GOT3 (cell line): Measurements from ENCODE around the gene ATG10.
A peak's percentile ranks its signal among the peaks of the same experiment; 100 is the strongest.
"Not testable (repeated sequence)": the region's sequence is repeated elsewhere in the genome, so short reads cannot be mapped to it uniquely, and the experiment has no call there.

Experiments
- DNase-seq: peaks from one replicate; lab custom pipeline; 2025; ENCODE audit warnings: mixed read lengths; lab: John Stamatoyannopoulos, UW

The ATG10 gene

GRCh38 chr5:81971712-81972491, at the start of gene ATG10:
Gene ATG10 (plus strand): TSS chr5:81972023. CDS start chr5:81987571, 15,548 bp downstream.
- peak; percentile 77 for DNase-seq

- DNase-seq: no peak
Measured at GRCh38 chr5:81922854-81923279, 49.0 kb upstream of the ATG10 start.

GRCh38 chr5:81924442-81924841, 47.4 kb upstream of the ATG10 start:
- no peak for DNase-seq

GRCh38 chr5:81925009-81925408, 46.8 kb upstream of the ATG10 start:
- DNase-seq: no peak

- no peak for DNase-seq
Measured at GRCh38 chr5:81925981-81926380, 45.8 kb upstream of the ATG10 start.

- no peak for DNase-seq
Measured at GRCh38 chr5:81936066-81936465, 35.8 kb upstream of the ATG10 start.

GRCh38 chr5:81936750-81937149, 35.1 kb upstream of the ATG10 start:
- no peak for DNase-seq

GRCh38 chr5:81942746-81943145, 29.1 kb upstream of the ATG10 start:
- DNase-seq: no peak

GRCh38 chr5:81948349-81948748, 23.5 kb upstream of the ATG10 start:
- DNase-seq: no peak

GRCh38 chr5:81949462-81949861, 22.4 kb upstream of the ATG10 start:
- no peak for DNase-seq

GRCh38 chr5:81950996-81951395, 20.8 kb upstream of the ATG10 start:
- no peak for DNase-seq

GRCh38 chr5:81954796-81955195, 17.0 kb upstream of the ATG10 start:
- DNase-seq: not testable (repeated sequence)

GRCh38 chr5:81958129-81958528, 13.7 kb upstream of the ATG10 start:
- DNase-seq: not testable (repeated sequence)

- DNase-seq: no peak
Measured at GRCh38 chr5:81961651-81962440, 10.0 kb upstream of the ATG10 start.

GRCh38 chr5:81963544-81963943, 8.3 kb upstream of the ATG10 start:
- DNase-seq: no peak

GRCh38 chr5:81965524-81965923, 6.3 kb upstream of the ATG10 start:
- no peak for DNase-seq

- no peak for DNase-seq
Measured at GRCh38 chr5:81969226-81969625, 2.6 kb upstream of the ATG10 start.

GRCh38 chr5:81969912-81970311, 1.9 kb upstream of the ATG10 start:
- no peak for DNase-seq

- no peak for DNase-seq
Measured at GRCh38 chr5:81971111-81971711, 612 bp upstream of the ATG10 start.

- DNase-seq: no peak
Measured at GRCh38 chr5:81972492-81972783, 615 bp downstream of the ATG10 start.

- no peak for DNase-seq
Measured at GRCh38 chr5:81980160-81980559, 8.3 kb downstream of the ATG10 start.

- no peak for DNase-seq
Measured at GRCh38 chr5:81980598-81981260, 8.9 kb downstream of the ATG10 start.
